Activated T-cell treated with anti-CD3 and anti-CD28 coated beads, Interleukin-2, amount 50 U/mL, for 1 hour (primary cell): Measurements from ENCODE around the gene JUNB.
A peak's percentile ranks its signal among the peaks of the same experiment; 100 is the strongest.

Source experiments
- DNase-seq: peaks from one replicate; pipeline ENCODE4 v3.0.0-alpha.2; 2020

The JUNB gene

GRCh38 chr19:12791345-12792050, at the start of gene JUNB:
Gene JUNB (plus strand): TSS chr19:12791486. CDS start chr19:12791772, 286 bp downstream.
- peak; percentile 98 for DNase-seq

- no peak for DNase-seq
These were observed 46.0 kb upstream of the JUNB start for GRCh38 chr19:12745166-12745897.

DNA sequence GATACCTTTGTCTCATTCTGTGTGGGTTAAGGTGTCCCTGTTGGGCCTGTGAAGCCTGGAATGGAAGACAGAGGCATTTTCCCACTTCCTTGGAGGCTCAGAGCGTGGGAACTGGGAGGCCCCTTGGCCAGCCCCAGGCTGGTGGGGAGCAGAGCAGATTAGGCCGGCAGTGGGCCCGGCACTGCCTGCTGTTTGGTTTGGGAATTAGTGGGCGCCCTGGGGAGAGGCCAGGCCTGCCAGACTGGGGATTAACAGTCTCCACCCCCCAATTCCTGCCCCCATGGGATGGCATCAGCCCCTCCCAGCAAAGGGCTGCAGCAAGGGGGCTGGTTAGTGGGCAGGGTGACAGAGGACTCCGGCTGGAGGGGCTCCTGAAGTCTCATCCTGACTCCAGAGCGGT, 42.8 kb upstream of the JUNB start:
- DNase-seq = no peak

DNA sequence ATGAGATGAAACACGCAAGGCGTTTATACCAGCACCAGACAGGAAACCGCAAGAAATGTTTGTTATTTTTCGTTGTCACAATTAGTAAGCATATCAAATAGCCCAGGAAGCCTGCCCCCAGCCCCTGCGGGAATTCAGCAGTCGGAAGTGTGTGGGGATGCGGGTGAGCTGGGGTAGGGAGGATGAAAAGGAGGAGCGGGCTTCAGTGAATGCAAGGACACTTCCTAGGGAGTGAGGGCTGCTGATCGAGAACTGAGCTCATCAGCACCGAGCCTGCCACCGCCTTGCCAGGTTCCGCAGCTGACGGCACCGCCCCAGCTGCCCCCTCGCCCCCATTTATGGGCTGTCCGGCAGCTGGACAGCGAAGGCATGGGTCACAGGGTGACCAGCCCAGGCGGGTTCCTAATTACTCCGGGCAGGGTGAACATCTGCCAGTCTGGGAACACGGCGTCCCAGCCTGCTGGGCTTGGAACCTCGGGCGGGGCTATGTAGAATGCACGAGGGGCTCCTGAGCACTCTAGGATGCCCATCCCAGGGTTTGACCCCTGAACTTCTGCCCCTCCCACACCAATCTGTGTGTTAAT, 41.3 kb upstream of the JUNB start:
- no peak for DNase-seq

DNA sequence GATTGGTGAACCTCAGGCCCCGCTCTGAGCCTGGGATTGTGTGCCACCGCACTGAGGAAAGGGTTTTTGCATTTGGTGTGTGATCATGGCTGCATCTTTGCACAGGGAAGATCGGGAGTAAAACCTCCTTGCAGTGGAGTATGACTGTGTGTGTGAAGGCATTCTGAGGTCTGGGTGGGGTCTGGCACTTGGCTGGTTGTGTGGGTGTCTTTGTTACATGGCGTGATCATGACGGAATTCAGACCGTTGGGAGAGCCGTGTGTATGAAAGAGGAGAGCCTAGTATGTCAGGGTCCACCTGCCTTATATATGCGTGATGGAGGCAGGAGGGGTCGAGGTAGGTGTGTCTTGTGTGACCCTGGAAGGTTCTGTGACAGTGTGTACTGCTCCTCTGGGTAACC, 40.4 kb upstream of the JUNB start:
- DNase-seq = no peak

DNA sequence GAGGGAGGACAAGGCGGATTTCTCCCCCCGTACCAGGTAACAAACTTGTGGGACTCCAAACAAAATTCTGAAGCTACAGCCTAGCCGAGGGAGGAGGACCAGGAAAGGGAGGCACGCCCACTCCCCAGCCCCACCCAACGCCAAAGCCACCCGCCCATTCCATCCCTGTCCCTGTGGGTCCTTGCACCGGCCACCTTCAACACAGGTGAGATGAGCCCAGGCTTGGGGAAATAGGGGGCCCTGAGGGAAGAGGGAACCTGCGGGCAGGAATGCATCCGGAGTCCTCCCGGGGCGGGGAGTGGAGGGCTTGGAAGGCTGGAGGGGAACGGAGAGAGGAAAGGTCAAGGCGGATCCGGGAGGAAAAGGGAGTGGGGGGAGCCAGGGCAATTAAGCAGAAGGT, 39.7 kb upstream of the JUNB start, which contains the start of gene BEST2:
Gene BEST2, plus strand, starts transcription at position 157 of the 400 bp plus-strand sequence. CDS start 802 bp downstream, outside the sequence.
- no peak for DNase-seq

DNA sequence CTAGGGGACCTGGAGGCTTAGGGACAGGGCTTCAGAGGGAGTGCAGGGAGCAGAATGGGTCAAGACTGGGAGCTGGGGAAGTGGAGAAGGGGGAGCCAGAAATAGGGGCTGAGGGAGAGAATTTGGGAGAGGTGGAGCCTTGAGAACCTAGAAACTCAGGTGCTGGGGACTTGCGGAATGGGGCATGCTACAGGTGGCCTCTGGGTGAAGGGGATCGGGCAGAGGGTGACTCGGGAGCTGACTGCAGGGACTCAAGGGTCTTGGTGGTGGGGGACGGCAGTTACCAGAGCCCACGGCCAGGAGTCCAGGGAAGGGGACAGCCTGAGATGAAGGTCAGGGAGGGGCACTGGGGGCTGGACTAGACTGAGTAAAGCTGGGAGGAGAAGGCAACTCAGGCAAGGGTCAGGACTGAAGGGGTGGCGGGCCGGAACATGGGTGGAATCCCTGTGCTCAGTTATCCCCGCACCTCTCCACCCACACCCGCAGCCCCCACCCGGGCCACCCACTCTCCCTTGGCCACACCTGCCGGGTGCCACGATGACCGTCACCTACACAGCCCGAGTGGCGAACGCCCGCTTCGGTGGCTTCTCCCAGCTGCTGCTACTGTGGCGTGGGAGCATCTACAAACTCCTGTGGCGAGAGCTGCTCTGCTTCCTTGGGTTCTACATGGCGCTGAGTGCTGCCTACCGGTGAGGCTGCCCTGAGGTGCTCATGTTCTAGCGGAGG, 39.1 kb upstream of the JUNB start:
- no peak for DNase-seq

DNA sequence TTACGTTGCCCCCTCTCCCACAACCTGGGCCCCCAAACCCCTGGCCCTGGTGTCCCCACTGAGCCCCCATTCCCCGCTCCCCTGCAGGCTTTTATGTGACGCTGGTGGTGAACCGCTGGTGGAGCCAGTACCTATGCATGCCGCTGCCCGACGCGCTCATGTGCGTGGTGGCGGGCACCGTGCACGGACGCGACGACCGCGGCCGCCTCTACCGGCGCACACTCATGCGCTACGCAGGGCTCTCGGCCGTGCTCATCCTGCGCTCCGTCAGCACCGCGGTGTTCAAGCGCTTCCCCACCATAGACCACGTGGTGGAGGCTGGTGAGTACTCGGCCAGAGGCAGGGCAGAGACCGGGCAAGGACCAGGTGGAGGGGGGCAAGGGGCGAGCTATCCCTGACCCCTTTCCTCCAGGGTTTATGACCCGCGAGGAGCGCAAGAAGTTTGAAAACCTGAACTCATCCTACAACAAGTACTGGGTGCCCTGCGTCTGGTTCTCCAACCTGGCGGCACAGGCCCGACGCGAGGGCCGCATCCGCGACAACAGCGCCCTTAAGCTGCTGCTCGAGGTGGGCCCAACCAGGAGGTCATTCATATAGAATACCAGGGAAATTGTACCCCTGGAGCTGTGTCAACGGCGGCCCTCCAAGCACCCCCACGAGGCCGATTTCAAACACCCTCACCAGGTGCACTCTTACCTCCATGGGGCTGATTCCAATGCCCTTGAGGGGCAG, 36.7 kb upstream of the JUNB start:
- no peak for DNase-seq

DNA sequence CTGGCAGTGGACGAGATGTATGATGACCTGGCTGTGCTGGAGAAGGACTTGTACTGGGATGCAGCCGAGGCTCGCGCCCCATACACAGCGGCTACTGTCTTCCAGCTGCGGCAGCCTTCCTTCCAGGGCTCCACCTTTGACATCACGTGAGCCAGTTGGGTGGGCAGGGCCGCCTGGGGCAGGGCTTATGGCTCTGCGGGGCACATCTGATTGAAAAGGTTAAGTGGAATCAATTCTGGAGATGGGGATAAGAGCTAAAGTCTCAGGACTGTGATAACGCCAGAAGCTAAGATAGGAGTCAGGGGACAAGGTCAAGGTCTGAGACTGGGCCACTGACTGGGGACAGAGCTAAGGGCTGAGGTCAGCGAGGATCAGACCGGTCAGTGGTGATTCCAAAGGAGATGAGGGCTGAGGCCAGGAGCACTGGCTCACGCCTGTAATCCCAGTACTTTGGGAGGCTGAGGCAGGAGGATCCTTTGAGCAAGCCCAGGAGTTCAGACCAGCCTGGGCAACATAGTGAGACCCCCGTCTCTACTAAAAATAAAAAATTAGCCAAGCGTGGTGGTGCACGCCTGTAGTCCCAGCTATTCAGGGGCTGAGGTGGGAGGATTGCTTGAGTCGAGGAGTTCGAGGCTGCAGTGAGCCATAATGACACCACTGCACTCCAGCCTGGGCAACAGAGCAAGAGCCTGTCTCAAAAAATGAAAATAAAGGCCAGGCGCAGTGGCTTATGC, 35.0 kb upstream of the JUNB start:
- DNase-seq = no peak

- peak; percentile 73 for DNase-seq
These were observed 33.6 kb upstream of the JUNB start for GRCh38 chr19:12757544-12758274.

DNA sequence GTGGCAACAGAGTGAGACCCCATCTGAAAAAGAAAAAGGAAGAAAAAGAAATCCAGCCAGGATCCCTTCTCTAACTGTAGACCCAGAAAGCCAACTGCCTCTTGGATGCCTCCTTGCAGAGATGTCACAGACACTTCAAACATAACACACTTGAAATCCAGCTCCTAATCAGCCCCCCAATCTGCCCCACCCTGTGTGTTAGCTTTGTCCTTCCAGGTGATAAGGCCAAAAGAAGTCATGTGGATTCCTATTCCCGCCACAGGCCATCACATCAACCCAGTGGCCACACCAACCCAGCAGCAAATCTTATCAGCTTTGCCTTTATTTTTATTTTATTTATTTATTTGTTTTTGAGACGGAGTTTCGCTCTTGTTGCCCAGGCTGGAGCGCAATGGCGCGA, 31.6 kb upstream of the JUNB start:
- DNase-seq = no peak

GRCh38 chr19:12763100-12763499, 28.2 kb upstream of the JUNB start:
- DNase-seq = no peak

DNA sequence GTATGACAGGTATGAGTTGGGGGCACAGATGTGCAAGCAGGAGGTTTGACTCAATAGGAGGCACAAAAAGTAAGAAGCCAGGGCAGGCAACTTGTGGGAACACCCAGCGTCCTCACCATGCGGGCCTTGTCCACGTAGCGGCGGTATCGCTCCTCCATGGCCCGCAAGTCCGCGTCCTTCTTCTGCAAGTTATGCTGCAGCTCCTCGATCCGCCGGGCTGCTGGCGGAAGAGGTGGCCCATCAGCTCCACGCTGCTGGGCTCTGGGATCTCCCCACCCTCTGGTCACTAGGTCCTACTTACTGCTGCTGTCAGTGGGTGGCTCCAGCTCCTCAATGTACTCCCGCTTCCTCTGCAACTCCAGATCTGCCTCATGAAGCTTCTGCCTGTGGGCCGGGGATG, 26.6 kb upstream of the JUNB start:
- DNase-seq = no peak

DNA sequence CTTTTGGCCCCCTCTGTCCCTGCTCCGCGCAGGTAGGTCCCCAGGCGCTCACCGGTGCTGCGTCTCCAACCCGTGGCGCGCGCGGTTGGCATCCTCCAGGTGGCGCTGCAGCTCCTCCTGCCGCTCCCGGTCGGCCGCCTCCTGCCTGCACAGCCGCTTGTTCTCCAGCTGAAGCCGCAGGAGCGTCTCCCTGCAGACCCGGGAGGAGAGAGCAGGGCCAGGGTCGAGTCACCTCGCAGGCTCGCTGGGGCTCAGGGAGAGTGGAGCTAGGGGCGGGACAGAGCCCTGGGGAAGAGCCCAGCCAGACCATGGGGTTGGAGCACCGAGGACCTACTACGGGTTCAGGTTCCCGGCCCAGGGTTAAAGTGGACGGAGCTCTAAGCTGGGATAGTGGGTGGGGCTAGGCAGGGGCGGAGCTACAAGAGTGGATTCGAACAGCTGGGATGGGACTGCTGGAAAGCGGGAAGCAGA, 25.2 kb upstream of the JUNB start:
- peak; percentile 90 for DNase-seq

DNA sequence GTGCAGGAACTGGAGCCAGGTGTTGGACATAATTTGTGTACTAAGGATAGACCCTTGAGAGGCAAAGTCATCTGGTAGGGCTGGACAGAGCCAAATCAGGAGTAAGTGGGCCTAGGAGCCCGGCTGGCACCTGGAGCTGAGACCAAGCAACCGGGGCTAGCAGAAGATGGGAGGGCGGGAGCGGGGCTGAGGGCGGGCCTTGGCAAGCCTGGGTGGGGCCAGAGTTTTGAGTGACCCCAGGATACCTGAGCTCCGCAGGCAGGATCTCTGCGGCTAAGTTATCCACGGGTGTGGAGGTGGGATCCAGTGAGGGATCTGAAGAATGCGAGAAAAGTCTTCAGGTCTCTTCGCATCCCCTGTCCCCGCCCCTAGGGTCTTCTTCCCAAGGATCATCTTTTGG, 24.1 kb upstream of the JUNB start:
- DNase-seq = no peak

- DNase-seq = no peak
These were observed 23.6 kb upstream of the JUNB start for GRCh38 chr19:12767666-12768065.

DNA sequence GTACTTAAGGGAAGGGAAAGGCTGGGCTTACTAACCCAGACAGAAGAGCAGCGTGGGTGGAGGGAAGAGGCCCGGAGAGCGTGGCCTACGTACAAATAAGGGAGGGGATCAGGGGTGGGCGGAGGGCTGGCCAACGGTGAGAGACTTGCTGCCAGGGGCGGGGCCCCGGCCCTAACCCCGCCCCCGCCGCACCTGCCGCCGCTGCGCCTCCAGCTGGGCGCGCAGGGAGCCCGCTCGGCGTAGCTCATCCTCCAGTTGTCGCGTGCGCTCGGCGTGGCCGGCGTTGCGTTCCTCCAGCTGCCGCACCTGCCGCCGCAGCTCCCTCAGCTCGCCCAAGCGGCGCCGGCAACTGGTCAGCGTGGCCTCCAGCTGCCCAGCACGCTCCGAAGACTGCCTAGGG, 21.6 kb upstream of the JUNB start:
- peak; percentile 55 for DNase-seq

DNA sequence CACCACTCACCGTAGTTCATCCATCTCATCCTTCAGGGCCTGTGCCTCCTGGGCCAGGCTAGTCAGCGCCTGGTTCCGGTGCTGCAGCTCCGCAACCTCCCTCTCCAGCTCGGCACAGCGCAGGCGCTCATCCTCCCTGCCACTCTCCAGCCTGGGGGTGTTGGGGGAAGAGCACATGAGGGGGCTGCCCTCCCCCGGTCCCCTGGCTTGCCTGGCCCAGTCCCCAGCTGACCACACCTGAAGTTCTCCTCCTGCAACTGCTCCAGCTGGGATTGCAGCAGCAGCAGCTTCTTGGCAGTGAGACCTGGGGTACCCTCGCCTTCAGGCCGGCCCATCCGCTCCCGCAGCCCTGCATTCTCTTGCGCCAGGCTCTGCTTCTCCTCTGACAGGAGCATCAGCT, 20.4 kb upstream of the JUNB start:
- DNase-seq = no peak

- DNase-seq = no peak
These were observed 19.0 kb upstream of the JUNB start for GRCh38 chr19:12772323-12772722.

DNA sequence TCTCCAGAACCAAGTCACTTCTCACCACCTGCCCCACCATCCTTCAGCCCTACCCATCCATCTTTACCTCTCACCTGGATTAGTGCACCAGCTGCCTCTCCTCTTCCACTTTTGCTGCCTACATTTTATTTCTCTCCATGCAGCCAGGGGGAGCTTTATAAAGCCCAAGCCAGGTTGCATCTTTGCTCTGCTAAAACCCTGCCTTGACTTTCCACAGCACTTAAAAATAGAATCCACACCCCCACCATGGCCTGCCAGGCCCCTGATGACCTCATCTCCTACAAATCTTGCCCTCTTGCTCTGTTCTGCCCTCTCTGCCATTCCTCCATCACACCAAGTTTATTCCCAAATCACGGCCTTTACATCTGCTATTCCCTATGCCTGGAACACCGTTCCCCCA, 17.7 kb upstream of the JUNB start:
- no peak for DNase-seq
